GM23338 (cell line): Measurements from ENCODE around the gene SMURF1. TPM values are rescaled to one million over a fixed set of nuclear protein-coding genes. Genes with fewer than 3 reads are reported as not detected.

Experiments
- ATAC-seq: fragments of 200-7000 bp; cut with Tn5 transposase; 3 replicates; pipeline ENCODE4 v1.9.1; 2020
- DNase-seq: peaks from one replicate; pipeline ENCODE4 v3.0.0-alpha.2; 2015; ENCODE audit warnings: low spot score
- H2AFZ ChIP-seq: fragments of 200-600 bp; sonication (generic); 2 replicates; pipeline ENCODE4 v1.8.0; 2016; ENCODE audit warnings: antibody characterized with exemption, mild to moderate bottlenecking, moderate library complexity
- H3F3A ChIP-seq: fragments of 200-600 bp; sonication (generic); replicated peaks from 2 replicates; pipeline ENCODE4 v1.8.0; 2017; ENCODE audit warnings: antibody characterized with exemption, mixed run types, low read depth
- H3K27ac ChIP-seq: fragments of 200-600 bp; sonication (generic); 2 replicates; pipeline ENCODE4 v1.6.1; 2016; ENCODE audit warnings: low read depth
- H3K27me3 ChIP-seq: fragments of 200-600 bp; sonication (generic); 2 replicates; pipeline ENCODE4 v1.8.0; 2016; ENCODE audit warnings: mild to moderate bottlenecking, mixed run types, moderate library complexity; ENCODE audit not compliant: insufficient read depth
- H3K36me3 ChIP-seq: fragments of 200-600 bp; sonication (generic); 2 replicates; pipeline ENCODE4 v1.8.0; 2016; ENCODE audit warnings: mild to moderate bottlenecking; ENCODE audit not compliant: insufficient read depth
- H3K4me1 ChIP-seq: fragments of 200-600 bp; sonication (generic); 2 replicates; pipeline ENCODE4 v1.8.0; 2016; ENCODE audit warnings: mild to moderate bottlenecking, moderate library complexity; ENCODE audit not compliant: insufficient read depth
- H3K4me2 ChIP-seq: fragments of 200-600 bp; sonication (generic); 2 replicates; pipeline ENCODE4 v1.7.1; 2017; ENCODE audit warnings: mixed run types
- H3K4me3 ChIP-seq: fragments of 200-600 bp; sonication (generic); 2 replicates; pipeline ENCODE4 v1.6.1; 2016; ENCODE audit warnings: mixed run types
- H3K79me2 ChIP-seq: fragments of 200-600 bp; sonication (generic); replicated peaks from 2 replicates; pipeline ENCODE4 v1.8.0; 2017; ENCODE audit warnings: mild to moderate bottlenecking; ENCODE audit not compliant: insufficient read depth
- H3K9me2 ChIP-seq: fragments of 200-600 bp; sonication (generic); 2 replicates; pipeline ENCODE4 v1.8.0; 2017; ENCODE audit not compliant: insufficient read depth
- H4K20me1 ChIP-seq: fragments of 200-600 bp; sonication (generic); replicated peaks from 2 replicates; pipeline ENCODE4 v1.8.0; 2017; ENCODE audit warnings: mild to moderate bottlenecking; ENCODE audit not compliant: insufficient read depth
- H3K27ac Mint-ChIP-seq: 2 replicates; pipeline ENCODE4 v1.8.0; 2020; ENCODE audit warnings: inconsistent platforms, mild to moderate bottlenecking, moderate library complexity, mixed read lengths
- H3K27me3 Mint-ChIP-seq: 3 replicates; pipeline ENCODE4 v1.8.0; 2022; ENCODE audit warnings: low read depth, mild to moderate bottlenecking, moderate library complexity, mixed read lengths, inconsistent platforms; ENCODE audit not compliant: insufficient read depth, poor library complexity
- H3K36me3 Mint-ChIP-seq: 3 replicates; pipeline ENCODE4 v1.8.0; 2021; ENCODE audit warnings: low read depth, mild to moderate bottlenecking, inconsistent platforms, moderate library complexity, mixed read lengths
- H3K4me1 Mint-ChIP-seq: 3 replicates; pipeline ENCODE4 v1.8.0; 2020; ENCODE audit warnings: mild to moderate bottlenecking, inconsistent platforms, mixed read lengths
- H3K4me3 Mint-ChIP-seq: 3 replicates; pipeline ENCODE4 v1.8.0; 2021; ENCODE audit warnings: moderate library complexity, mild to moderate bottlenecking, inconsistent platforms, mixed read lengths
- H3K9me3 Mint-ChIP-seq: 3 replicates; pipeline ENCODE4 v1.8.0; 2020; ENCODE audit warnings: moderate library complexity, mild to moderate bottlenecking, inconsistent platforms, mixed read lengths
- CREB1 ChIP-seq: fragments of 250-450 bp; sonication (Bioruptor Pico); IDR thresholded peaks from 2 replicates; pipeline ENCODE4 v1.5.0; 2020; ENCODE audit warnings: low read depth, mild to moderate bottlenecking, moderate library complexity
- CTCF ChIP-seq, 2 experiments: fragments of 200-600 bp in 1 of 2; sonication (generic) in 1 of 2; conservative IDR thresholded peaks; 2 replicates each; pipeline versions ENCODE4 v1.5.1 to v1.6.1; 2016 to 2017; ENCODE audit warnings: antibody characterized with exemption in 2 of 2, low read depth in 2 of 2, mild to moderate bottlenecking in 2 of 2, moderate library complexity in 1 of 2
- ETS1 ChIP-seq: IDR thresholded peaks from 2 replicates; pipeline ENCODE4 v1.6.1; 2016; ENCODE audit warnings: antibody characterized with exemption
- EZH2 ChIP-seq: fragments of 200-600 bp; sonication (generic); IDR thresholded peaks from one replicate; pipeline ENCODE4 v1.8.0; 2017; ENCODE audit warnings: antibody characterized with exemption, mild to moderate bottlenecking, low read depth; ENCODE audit not compliant: unreplicated experiment
- EZH2phosphoT487 ChIP-seq: fragments of 200-600 bp; sonication (generic); IDR thresholded peaks from one replicate; pipeline ENCODE4 v1.8.1; 2018; ENCODE audit warnings: antibody characterized with exemption; ENCODE audit not compliant: unreplicated experiment
- JUNB ChIP-seq: IDR thresholded peaks from one replicate; pipeline ENCODE4 v1.6.1; 2016; ENCODE audit warnings: antibody characterized with exemption; ENCODE audit not compliant: unreplicated experiment
- NANOG ChIP-seq: IDR thresholded peaks from 2 replicates; pipeline ENCODE4 v1.6.1; 2016; ENCODE audit warnings: antibody characterized with exemption, borderline replicate concordance
- POLR2AphosphoS5 ChIP-seq: IDR thresholded peaks from 2 replicates; pipeline ENCODE4 v1.6.1; 2016; ENCODE audit warnings: antibody characterized with exemption, low read depth
- REST ChIP-seq: IDR thresholded peaks from one replicate; pipeline ENCODE4 v1.6.1; 2018; ENCODE audit warnings: antibody characterized with exemption; ENCODE audit not compliant: unreplicated experiment
- STAT1 ChIP-seq: IDR thresholded peaks from one replicate; pipeline ENCODE4 v1.6.1; 2016; ENCODE audit warnings: antibody characterized with exemption; ENCODE audit not compliant: unreplicated experiment
- ZNF114 ChIP-seq: fragments of 250-450 bp; sonication (Bioruptor Pico); IDR thresholded peaks from 2 replicates; pipeline ENCODE4 v1.5.0; 2020; ENCODE audit warnings: mild to moderate bottlenecking, moderate library complexity
- ZNF331 ChIP-seq: fragments of 250-450 bp; sonication (Bioruptor Pico); IDR thresholded peaks from 2 replicates; pipeline ENCODE4 v1.5.0; 2020; ENCODE audit warnings: low read depth, mild to moderate bottlenecking, moderate library complexity
- ZNF462 ChIP-seq: fragments of 250-450 bp; sonication (Bioruptor Pico); IDR thresholded peaks from 2 replicates; pipeline ENCODE4 v1.5.0; 2020; ENCODE audit warnings: mild to moderate bottlenecking, moderate library complexity
- polyA plus RNA-seq: library from polyadenylated mRNA; unstranded; fragments of >200 nt; fragmentation: Nextera tagmentation; extraction: Ambion mirVana; gene quantifications from 2 replicates; pipeline ENCODE4 v1.2.1, GENCODE V29; 2016
- total RNA-seq: library from RNA; depleted of rRNA; stranded (reverse); fragments of >200 nt; shearing (Covaris generic); gene quantifications from 2 replicates; pipeline ENCODE4 v1.2.3, GENCODE V29; 2014

Gene SMURF1
- total and polyA plus RNA-seq, 2 experiments from 2014 or later = 5.8 to 23.9 TPM

- H3K36me3 ChIP-seq = no peaks in the 10 kb centered on the region
- Mint-ChIP-seq H3K9me3 (no peaks in the 10 kb centered on the region), H3K27ac (no peak overlapping the region), H3K36me3 (0 out of 3 replicates have a peak, but pooled peaks cover 4% of the 10 kb centered on the region), H3K4me3 (no peak overlapping the region), H3K27me3 (peaks cover 1% of the 10 kb centered on the region), H3K4me1 (peaks cover 35% of the 10 kb centered on the region)
- H3F3A ChIP-seq = no peaks in the 10 kb centered on the region
- H3K27ac ChIP-seq = no peak overlapping the region; the same call in 1 of the 2 replicates
- no peaks in the 10 kb centered on the region for H3K9me2 ChIP-seq
- ATAC-seq (no peak), DNase-seq (no peak)
- no peaks in the 10 kb centered on the region for H3K27me3 ChIP-seq
- no peak for TF ChIP-seq REST
- TF ChIP-seq EZH2 = no peak
- no peak for TF ChIP-seq ETS1
- TF ChIP-seq JUNB = no peak
- TF ChIP-seq STAT1 = no peak
- TF ChIP-seq POLR2AphosphoS5 = no peak
- TF ChIP-seq CREB1 = no peak
- TF ChIP-seq ZNF331 = no peak
- no peak for TF ChIP-seq NANOG
- TF ChIP-seq ZNF114 = no peak
- no peak for TF ChIP-seq EZH2phosphoT487
- TF ChIP-seq CTCF (conservative IDR thresholded peaks at IDR 0.05; ENCODE audit: low read depth in 2 of 2) = no peak
- no peak for TF ChIP-seq ZNF462
- H4K20me1 ChIP-seq = peaks cover 14% of the 10 kb centered on the region; the same call in 1 of the 2 replicates
- H3K79me2 ChIP-seq = peaks cover 95% of the 10 kb centered on the region
- H3K4me2 ChIP-seq = no peak overlapping the region; the same call in 1 of the 2 replicates
- H3K4me3 ChIP-seq = no peak overlapping the region
- H3K4me1 ChIP-seq = peaks cover 39% of the 10 kb centered on the region
- H2AFZ ChIP-seq = no peak overlapping the region
Measured at GRCh38 chr7:99097730-99098129, 46.2 kb downstream of the SMURF1 start.
